Amygdala (tissue), 56 donors: ENCODE data around the gene CMKLR1.

Experiments
- DNase-seq, 56 donors: peaks; one replicate each; lab custom pipeline; 2025; lab: John Stamatoyannopoulos, UW

The CMKLR1 gene

DNA sequence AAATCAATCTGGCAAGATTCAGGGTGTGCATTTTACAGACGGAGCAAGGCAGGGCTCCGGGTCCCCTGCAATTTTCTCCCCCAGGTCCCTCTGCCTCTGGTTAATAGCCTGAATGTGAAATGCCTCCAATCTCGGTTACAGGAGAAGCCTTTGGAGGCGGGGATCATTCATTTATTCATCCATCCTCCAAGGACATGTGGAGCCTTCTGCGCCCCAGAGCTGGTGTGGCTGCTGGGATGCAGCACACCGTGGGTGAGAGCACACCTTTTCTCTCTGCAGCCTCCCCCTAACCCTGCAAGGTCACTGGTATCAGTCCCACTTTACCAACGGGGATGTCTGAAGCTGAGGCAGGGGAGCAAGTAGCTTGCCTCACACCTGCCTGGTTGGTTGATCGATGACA, 35.4 kb downstream of the CMKLR1 start:
- no peak for DNase-seq

DNA sequence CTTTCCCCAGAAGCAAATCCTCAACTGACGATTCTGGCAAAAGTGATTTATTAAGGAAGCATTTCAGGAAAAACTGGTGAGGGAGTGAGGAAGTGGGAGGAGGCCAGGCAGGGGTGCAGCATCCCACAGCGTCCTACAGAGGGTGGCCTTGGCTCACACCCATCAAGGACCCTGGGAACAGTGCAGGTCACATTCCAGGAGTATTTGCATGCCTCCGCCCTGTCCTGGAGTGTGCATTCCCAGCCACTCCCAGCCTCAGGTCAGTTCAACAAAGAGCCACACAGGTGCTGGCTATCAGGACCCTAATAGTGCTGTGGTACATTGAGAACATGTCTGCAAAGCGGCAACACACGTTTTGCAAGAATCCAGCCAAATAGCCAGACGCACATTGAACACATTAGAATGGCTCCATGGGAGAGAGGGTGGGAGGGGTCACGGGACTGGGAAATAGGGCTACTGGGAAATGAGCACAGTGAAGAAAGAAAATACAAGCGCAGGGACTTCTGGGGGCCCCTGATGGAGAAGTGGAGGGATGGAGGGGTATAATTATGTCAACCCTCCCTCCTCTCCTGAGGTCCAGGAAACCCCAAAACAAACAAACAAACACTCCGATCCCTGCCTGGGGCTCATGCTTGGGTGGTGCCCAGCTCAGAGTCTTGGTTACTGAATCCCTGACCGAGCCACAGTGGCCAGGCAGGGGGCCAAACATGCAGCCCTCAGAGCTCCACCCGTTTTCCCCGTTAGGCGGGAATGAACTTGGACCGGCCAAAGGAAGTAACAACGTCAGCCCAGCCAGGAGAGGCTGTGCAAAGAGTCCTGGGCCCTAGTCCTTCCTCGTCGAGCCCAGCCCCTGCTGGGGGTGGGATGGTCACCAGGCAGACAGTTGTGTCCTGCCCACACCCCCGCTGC, 36.5 kb downstream of the CMKLR1 start:
- peak in 6 of 56 donors; percentile 5 to 31 (median 16) for DNase-seq

- no peak for DNase-seq
Measured at GRCh38 chr12:108302016-108302402, 37.1 kb downstream of the CMKLR1 start.

DNA sequence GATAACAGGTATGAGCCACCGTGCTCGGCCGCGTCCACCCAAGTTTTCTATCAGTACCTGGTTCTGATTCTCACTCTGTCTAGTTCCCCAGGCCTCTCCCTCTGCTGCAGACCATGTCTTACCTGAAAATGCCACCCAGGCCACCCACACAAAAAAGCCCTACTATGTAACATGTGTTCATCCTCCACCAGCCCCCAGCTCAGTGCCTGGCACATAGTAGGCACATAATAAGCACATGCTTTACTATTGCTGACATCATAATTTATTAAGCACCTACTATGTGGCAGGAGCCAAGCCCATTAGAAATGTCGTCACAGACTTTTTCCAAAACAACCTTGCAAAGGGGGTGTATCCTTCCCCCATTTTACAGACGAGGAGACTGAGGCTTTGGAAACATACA, 37.8 kb downstream of the CMKLR1 start:
- no peak for DNase-seq

GRCh38 chr12:108299980-108300696, 39.0 kb downstream of the CMKLR1 start:
- no peak for DNase-seq

- no peak for DNase-seq
Measured at GRCh38 chr12:108299516-108299915, 39.6 kb downstream of the CMKLR1 start.

GRCh38 chr12:108298761-108299275, 40.3 kb downstream of the CMKLR1 start:
- DNase-seq, result no peak

DNA sequence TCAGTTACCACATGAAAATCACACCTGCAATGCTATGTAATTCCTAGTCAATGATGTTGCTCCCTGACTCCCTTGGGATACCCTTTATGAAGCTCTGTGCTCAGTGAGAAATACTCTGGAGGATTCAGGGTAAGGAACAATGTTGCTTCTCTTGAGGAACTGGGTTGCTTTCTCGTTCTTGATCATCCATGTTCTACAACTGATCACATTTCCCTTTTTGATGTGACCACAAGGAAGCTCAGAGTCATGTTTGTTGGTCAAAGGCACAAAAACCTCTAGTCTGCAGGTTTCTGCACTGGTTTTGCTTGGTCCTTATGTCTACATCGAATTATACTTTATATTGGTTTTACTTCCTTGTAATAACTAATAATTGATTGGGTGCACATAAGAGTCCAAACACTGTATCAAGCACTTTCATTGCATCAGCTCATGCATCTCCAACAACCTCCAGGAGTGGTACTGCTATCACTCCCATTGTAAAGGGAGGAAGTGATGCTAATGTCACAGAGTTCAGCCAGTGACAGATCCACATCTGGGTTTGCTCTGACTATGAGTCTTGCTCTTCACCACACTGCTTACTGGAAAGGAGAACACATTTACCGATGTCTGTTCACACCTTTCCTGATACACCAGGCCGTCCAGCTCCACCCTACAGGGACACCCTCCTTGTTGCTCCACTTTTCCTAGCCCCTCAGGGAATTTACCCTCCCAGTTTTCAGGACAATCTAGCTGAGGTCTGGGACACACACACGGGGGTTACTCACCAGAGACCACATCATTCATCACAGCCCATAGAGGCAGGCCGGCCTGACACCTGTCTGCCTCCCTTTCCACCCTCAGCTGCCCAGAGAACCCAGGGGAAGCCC, 41.0 kb downstream of the CMKLR1 start:
- DNase-seq, result no peak

GRCh38 chr12:108297424-108297823, 41.7 kb downstream of the CMKLR1 start:
- DNase-seq, result no peak

DNA sequence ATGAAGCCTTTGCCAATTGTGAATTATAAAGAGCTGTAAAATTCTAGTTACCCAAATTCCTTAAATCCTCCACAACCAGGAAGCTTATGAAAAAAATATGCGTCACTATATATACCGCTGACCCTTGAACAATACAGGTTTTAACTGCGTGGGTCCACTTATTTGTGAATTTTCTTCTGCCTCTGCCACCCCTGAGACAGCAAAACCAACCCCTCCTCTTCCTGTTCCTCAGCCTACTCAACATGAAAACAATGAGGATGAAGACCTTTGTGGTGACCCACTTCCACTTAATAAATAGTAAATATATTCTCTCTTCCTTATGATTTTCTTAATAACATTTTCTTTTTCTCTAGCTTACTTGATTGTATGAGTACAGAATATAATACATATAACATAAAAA, 42.2 kb downstream of the CMKLR1 start:
- DNase-seq, result no peak

DNA sequence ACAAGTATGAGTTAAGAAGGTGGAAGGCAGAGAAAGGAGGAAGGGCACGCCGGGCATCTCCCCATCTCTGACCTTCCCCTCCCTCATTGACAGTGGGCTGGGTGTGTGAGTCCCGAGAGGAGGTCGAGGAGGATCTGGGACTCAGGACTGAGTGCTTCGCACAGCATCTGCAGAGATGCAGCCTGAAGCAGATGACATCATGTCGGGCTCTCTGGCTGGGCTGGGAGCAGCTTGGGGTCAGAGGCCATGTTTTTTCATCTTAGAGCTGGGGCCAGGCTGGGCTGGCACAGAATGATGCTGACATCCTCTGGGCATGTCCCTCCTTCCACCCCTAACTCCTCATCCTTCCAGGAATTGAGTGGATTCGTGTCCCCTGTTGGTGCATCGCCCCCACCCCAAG, 43.5 kb downstream of the CMKLR1 start:
- DNase-seq, result no peak

- DNase-seq, result peak in 22 of 56 donors; percentile 10 to 61 (median 34)
Measured at GRCh38 chr12:108289350-108290161, 49.6 kb downstream of the CMKLR1 start.

- DNase-seq, result no peak
Measured at GRCh38 chr12:108287227-108287626, 51.9 kb downstream of the CMKLR1 start.

DNA sequence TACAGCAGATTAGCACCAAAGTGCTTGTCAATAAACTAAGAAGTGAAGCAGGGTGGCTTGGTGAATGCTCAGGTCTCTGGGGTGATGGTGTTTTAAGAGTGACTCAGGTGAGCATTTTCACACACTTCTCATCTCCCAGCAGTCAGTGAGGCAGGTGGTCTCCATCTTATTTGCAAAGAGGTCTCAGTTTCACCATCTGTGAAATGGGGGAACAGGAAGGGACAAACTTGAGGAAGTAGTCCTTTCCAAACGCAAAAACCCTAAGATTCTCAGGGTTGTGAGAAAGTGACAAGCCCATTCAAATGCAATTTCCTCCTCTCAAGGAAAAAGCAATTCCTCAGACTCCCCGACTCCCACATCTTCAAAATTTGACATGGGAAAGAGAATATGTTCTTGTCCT, 54.1 kb downstream of the CMKLR1 start:
- no peak for DNase-seq

- DNase-seq, result no peak
Measured at GRCh38 chr12:108284163-108284562, 54.9 kb downstream of the CMKLR1 start.

DNA sequence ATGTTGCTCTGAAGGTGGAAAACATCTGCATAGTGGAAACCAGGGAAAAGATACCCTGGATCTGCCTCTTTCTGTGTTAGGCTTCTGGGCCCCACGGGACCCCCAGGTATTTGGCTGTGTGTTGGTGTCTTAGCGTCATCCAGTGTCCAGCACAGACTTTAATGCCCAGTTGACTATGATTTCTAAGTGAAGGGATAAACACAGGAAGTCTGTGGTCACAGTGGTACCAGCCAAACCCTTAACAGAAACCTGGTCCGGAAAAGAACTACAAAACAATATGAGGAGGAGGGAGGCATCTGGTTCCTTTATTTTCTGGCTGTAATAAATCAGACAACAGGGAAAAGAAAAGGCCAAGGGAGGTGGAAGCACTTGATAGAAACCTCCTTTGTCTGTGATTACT, 56.4 kb downstream of the CMKLR1 start:
- DNase-seq, result no peak

- DNase-seq, result no peak
Measured at GRCh38 chr12:108282160-108282559, 57.0 kb downstream of the CMKLR1 start.

GRCh38 chr12:108277613-108278012, 61.5 kb downstream of the CMKLR1 start:
- DNase-seq, result no peak

DNA sequence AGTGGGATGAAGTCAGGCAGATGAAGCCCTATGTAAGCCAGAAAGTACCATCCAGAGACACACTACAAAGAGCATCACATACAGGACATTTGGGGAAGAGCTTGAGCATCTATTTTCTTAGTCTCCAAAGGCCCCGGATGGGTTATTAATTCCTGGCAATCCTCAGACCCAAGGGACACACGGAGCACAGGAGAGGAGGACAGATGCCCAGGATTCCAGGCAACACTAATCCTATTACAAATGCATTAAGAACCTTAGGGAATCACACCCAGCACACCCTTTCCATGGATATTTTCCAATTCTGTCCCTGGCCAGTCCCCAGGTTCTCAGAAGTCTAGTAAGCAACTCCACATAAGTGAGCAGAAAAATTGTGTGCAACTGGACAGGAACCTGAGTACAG, 65.9 kb downstream of the CMKLR1 start:
- DNase-seq, result no peak
